ENCODE measurements around the gene AMOTL1.

The AMOTL1 gene

DNA sequence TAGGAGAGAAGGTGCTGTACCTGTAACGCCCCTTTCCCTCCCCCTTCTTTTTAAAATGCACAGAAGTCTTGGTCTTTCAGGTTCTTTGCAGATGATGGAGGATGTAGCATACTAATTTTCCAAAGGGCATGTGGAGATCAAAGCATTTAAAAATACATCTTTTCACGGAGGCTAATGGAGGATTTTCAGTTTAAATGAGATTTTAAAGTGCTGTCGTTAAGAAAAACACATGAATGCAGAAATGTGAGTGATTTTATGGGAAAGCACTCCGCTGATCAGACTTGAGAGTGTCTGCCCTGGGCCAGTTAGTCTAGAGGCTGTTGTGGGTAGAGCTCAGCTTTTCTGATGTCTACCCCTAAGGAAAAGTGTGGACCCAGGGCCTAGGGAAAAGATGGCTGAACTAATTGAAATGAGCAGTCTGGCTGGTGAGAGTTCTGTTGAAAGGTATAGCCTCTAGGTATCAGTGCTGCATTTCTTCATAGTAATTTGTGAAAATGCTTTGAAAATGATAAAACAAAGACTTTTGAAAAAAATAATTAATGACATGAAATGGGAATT is 2.5 kb downstream of the AMOTL1 start:
- Histone ChIP-seq H3K27me3 (ENCODE audit: control insufficient read depth, insufficient read depth, low read length) (peaks cover 47% of the 10 kb centered on the region), H3K36me3 (ENCODE audit: control insufficient read depth, insufficient read depth, low read length) (no peaks in the 10 kb centered on the region), H3K27ac (ENCODE audit: low read depth, low read length) (no peak overlapping the region), H3K4me3 (ENCODE audit: low read depth, low read length) (peak overlapping the region; percentile 85), H3K9me3 (ENCODE audit: control insufficient read depth, insufficient read depth, low read length) (no peaks in the 10 kb centered on the region), H3K4me1 (ENCODE audit: control insufficient read depth, insufficient read depth, low read length) (peaks cover 38% of the 10 kb centered on the region), H3K9ac (ENCODE audit: low read depth, low read length) (no peak overlapping the region)

DNA sequence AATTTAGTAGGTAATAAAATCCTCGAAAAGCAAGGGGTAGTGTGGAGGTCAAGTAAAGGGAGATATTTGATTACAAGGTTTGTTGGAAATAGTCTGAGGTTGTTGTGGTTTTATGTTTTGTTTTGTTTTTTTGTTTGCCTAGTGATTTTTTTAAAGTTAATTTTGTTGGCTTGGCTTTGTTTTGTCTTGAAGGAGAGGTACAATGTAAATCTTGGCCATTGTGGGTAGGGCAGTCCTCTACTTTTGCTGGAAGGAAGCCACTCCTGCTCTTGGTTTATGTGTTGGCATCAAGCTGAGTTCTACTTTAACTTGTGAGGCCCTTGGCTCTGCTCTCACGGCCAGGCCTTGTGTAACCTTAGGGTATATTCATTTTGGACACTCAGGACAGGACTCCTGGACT is 3.2 kb downstream of the AMOTL1 start:
- no peak overlapping the region for H3K9ac ChIP-seq (ENCODE audit: low read depth, low read length)
- H3K27me3 ChIP-seq (ENCODE audit: control insufficient read depth, insufficient read depth, low read length) = peaks cover 39% of the 10 kb centered on the region
- no peak overlapping the region for H3K4me3 ChIP-seq (ENCODE audit: low read depth, low read length)
- H3K4me1 ChIP-seq (ENCODE audit: control insufficient read depth, insufficient read depth, low read length) = peaks cover 43% of the 10 kb centered on the region
- H3K9me3 ChIP-seq (ENCODE audit: control insufficient read depth, insufficient read depth, low read length) = no peaks in the 10 kb centered on the region
- no peak overlapping the region for H3K27ac ChIP-seq (ENCODE audit: low read depth, low read length)
- H3K36me3 ChIP-seq (ENCODE audit: control insufficient read depth, insufficient read depth, low read length) = no peaks in the 10 kb centered on the region

DNA sequence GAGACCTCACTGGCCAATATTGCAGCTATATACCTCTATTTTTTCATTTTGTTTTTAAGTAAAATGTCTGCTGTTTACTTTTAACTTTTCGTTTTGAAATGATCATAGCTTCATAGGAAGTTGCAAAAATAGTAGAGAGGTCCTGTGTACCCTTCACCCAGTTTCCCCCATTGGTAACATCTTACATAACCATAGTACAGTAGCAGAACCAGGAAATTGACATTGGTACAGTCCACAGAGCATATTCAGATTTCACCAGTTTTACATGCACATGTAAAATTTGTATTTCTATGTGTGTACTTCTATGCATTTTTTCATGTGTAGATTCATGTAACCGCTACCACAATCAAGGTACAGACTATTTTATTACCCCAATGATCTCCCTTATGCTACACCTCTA is 3.8 kb downstream of the AMOTL1 start:
- Histone ChIP-seq H3K27me3 (ENCODE audit: control insufficient read depth, insufficient read depth, low read length) (peaks cover 34% of the 10 kb centered on the region), H3K4me3 (ENCODE audit: low read depth, low read length) (no peak overlapping the region), H3K27ac (ENCODE audit: low read depth, low read length) (no peak overlapping the region), H3K4me1 (ENCODE audit: control insufficient read depth, insufficient read depth, low read length) (peaks cover 43% of the 10 kb centered on the region), H3K36me3 (ENCODE audit: control insufficient read depth, insufficient read depth, low read length) (no peaks in the 10 kb centered on the region), H3K9me3 (ENCODE audit: control insufficient read depth, insufficient read depth, low read length) (no peaks in the 10 kb centered on the region), H3K9ac (ENCODE audit: low read depth, low read length) (no peak overlapping the region)

DNA sequence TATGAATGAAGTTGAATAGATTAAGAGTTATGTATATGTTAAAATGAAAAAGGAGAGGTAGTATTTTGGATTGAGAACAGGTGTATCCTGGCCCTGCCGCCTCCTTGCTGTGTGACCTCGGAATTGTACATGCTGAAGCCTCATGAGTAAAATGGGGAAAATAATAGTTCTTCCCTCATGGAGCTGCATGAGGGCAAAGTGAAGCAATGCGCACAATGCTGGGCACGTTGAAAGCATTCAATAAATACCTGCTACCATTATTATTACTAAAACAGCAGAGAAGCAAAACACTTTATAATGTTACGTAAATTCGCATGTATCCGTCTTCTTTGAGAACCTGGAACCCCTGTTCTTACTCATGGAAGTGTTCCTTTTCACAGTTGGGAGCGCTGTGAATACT is 5.7 kb downstream of the AMOTL1 start:
- Histone ChIP-seq H3K27me3 (ENCODE audit: control insufficient read depth, insufficient read depth, low read length) (peaks cover 20% of the 10 kb centered on the region), H3K4me1 (ENCODE audit: control insufficient read depth, insufficient read depth, low read length) (peaks cover 37% of the 10 kb centered on the region), H3K4me3 (ENCODE audit: low read depth, low read length) (no peak overlapping the region), H3K9me3 (ENCODE audit: control insufficient read depth, insufficient read depth, low read length) (no peaks in the 10 kb centered on the region), H3K36me3 (ENCODE audit: control insufficient read depth, insufficient read depth, low read length) (no peaks in the 10 kb centered on the region), H3K27ac (ENCODE audit: low read depth, low read length) (no peak overlapping the region), H3K9ac (ENCODE audit: low read depth, low read length) (no peak overlapping the region)

DNA sequence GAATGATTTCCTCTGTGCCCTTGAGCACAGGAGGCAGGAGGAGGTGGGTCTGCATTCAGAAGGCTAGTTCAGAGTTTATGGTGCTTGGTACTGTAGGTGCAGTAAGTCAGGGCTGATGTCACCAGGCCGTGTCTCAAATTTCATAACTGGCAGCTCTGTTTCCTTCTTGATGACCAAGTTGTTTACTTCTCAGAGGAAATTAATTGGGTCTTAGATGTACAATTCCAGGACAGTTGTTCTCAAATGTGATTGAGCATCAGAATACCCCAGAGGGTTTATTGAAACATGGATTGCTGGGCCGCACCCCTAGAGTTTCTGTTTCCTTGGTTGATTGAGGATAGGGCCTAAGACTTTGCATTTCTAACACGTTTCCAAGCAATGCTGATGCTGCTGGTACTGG is 6.2 kb downstream of the AMOTL1 start:
- Histone ChIP-seq H3K4me3 (ENCODE audit: low read depth, low read length) (no peak overlapping the region), H3K9me3 (ENCODE audit: control insufficient read depth, insufficient read depth, low read length) (no peaks in the 10 kb centered on the region), H3K36me3 (ENCODE audit: control insufficient read depth, insufficient read depth, low read length) (no peaks in the 10 kb centered on the region), H3K27ac (ENCODE audit: low read depth, low read length) (no peak overlapping the region), H3K9ac (ENCODE audit: low read depth, low read length) (no peak overlapping the region), H3K27me3 (ENCODE audit: control insufficient read depth, insufficient read depth, low read length) (peaks cover 15% of the 10 kb centered on the region), H3K4me1 (ENCODE audit: control insufficient read depth, insufficient read depth, low read length) (peaks cover 36% of the 10 kb centered on the region)

DNA sequence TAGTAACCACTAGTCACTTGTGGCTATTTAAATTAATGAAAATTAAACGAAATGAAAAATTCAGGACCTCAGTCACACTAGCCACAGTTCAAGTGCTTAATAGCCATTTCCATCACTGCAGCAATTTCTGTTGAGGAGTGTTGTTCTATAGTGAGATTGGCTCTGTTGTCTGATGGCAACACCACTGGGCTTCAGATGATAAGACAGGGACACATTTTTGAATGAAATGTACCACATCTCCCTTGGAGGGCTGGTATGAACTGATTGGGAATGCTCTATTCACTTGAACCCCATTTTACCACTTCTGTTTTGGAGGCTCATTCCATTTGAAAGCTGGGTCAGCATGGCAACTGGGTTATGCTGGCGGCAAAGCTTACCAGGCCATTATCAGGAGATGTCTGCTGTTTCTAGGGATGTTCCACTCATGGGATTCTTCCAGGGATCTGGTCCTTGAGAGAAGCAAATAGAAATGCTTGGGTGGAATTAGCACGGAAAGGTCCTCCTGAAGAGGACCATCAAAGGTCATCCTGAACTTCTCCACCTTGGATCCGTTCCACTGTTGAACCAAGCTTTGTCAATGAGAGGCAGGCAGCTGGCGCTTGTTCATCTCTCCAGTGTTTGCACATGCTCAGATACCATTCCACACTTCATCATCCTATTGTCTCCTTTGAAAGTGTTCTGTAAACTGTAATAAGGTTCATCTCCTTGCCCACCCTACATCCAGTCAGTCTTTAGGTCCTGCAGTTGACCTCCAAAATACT is 7.6 kb downstream of the AMOTL1 start:
- peaks cover 26% of the 10 kb centered on the region for H3K4me1 ChIP-seq (ENCODE audit: control insufficient read depth, insufficient read depth, low read length)
- no peak overlapping the region for H3K27ac ChIP-seq (ENCODE audit: low read depth, low read length)
- H3K36me3 ChIP-seq (ENCODE audit: control insufficient read depth, insufficient read depth, low read length) = no peaks in the 10 kb centered on the region
- H3K9me3 ChIP-seq (ENCODE audit: control insufficient read depth, insufficient read depth, low read length) = no peaks in the 10 kb centered on the region
- H3K4me3 ChIP-seq (ENCODE audit: low read depth, low read length) = no peak overlapping the region
- H3K9ac ChIP-seq (ENCODE audit: low read depth, low read length) = no peak overlapping the region
- 0 out of 2 replicates have a peak, but pooled peaks cover under 1% of the 10 kb centered on the region for H3K27me3 ChIP-seq (ENCODE audit: control insufficient read depth, insufficient read depth, low read length)

DNA sequence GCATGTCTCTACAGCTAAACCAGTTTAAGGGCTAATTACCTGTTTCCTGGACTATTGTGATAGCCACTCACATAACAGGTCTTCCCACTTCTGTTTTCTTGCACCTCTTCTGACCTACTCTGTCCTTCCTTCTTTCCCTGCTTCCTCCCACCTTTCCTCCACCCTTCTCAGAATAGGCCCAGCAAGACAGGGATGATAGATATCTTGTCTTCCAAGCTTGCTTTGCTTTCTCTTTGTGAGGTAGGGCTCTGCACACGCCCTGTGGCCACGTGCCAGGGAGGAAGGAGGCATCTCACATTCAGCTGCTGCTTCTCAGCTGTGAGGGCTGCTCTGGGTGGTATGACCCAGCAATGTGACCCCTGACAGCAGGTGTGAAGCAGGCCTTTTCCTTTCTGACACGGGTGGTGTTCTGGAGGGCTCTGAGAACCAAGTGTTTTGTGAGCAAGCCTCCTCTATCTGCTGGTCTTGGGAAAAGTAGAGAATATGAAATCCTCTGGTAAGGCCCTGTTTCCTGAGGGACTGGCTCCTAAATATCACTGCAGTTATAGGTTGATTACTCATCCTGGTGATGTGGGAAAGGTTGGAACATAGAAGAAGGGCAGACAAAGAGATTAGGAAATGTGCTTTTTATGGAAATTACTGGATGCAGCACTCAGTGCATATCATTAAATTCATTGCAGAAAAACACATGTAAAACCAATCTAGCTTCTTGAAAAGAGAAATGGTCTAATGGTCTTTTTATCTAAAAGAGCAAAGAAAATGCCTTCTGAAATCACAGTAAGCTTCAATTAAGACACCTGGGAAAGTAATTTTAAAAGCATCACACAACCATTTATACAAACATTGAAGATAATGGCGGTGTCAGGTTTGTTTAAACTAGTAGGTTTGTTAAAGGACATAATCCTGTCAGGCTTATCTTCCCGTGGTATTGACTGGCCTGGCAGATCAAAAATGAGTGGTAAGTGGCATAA is 8.5 kb downstream of the AMOTL1 start:
- Histone ChIP-seq H3K27ac (ENCODE audit: low read depth, low read length) (peak overlapping the region; percentile 50), H3K27me3 (ENCODE audit: control insufficient read depth, insufficient read depth, low read length) (no peaks in the 10 kb centered on the region), H3K9ac (ENCODE audit: low read depth, low read length) (no peak overlapping the region), H3K36me3 (ENCODE audit: control insufficient read depth, insufficient read depth, low read length) (no peaks in the 10 kb centered on the region), H3K4me1 (ENCODE audit: control insufficient read depth, insufficient read depth, low read length) (peaks cover 26% of the 10 kb centered on the region), H3K4me3 (ENCODE audit: low read depth, low read length) (no peak overlapping the region), H3K9me3 (ENCODE audit: control insufficient read depth, insufficient read depth, low read length) (no peaks in the 10 kb centered on the region)

DNA sequence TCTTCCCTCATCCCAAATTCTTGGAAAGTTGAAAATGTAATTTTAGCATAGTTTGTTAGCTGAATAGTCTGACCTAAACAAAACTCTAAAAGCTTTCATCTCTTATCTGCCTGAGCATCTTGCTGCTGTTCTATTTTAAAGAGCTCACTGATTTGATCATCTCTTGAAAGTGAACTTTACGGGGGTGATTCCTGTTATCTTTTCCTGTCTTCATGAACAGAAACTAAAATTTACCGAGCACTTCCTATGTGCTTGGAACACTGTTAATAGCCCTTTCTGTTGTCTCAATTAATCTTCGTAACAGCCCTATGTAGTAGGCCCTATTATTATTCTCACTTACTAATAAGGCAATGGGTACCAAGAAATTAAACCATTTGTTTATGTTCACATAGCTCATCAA is 12.3 kb downstream of the AMOTL1 start:
- Histone ChIP-seq H3K27me3 (ENCODE audit: control insufficient read depth, insufficient read depth, low read length) (no peaks in the 10 kb centered on the region), H3K4me3 (ENCODE audit: low read depth, low read length) (no peak overlapping the region), H3K36me3 (ENCODE audit: control insufficient read depth, insufficient read depth, low read length) (no peaks in the 10 kb centered on the region), H3K9ac (ENCODE audit: low read depth, low read length) (no peak overlapping the region), H3K27ac (ENCODE audit: low read depth, low read length) (no peak overlapping the region), H3K9me3 (ENCODE audit: control insufficient read depth, insufficient read depth, low read length) (no peaks in the 10 kb centered on the region), H3K4me1 (ENCODE audit: control insufficient read depth, insufficient read depth, low read length) (peaks cover 39% of the 10 kb centered on the region)

DNA sequence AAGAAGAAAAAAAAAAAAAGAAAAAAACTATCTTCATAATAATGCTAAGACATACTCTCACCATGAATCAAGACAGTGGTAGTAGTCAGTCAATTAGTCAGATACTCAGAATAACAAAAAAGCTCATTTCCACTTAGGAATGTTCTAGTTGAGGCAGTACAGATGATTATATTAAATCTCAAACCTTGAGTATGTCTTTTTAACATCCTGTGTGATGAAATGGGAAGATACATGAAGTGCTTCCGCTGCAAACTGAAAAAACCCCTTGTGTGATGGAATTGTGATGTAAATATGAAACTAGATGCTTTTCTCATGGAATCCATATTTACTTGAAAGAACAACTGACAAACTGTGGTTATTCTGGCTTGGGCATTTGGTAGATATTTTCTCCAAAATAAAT is 13.7 kb downstream of the AMOTL1 start:
- Histone ChIP-seq H3K27ac (ENCODE audit: low read depth, low read length) (peak overlapping the region; percentile 53), H3K4me3 (ENCODE audit: low read depth, low read length) (no peak overlapping the region), H3K27me3 (ENCODE audit: control insufficient read depth, insufficient read depth, low read length) (no peaks in the 10 kb centered on the region), H3K36me3 (ENCODE audit: control insufficient read depth, insufficient read depth, low read length) (no peaks in the 10 kb centered on the region), H3K9ac (ENCODE audit: low read depth, low read length) (no peak overlapping the region), H3K9me3 (ENCODE audit: control insufficient read depth, insufficient read depth, low read length) (no peaks in the 10 kb centered on the region), H3K4me1 (ENCODE audit: control insufficient read depth, insufficient read depth, low read length) (peaks cover 35% of the 10 kb centered on the region)

DNA sequence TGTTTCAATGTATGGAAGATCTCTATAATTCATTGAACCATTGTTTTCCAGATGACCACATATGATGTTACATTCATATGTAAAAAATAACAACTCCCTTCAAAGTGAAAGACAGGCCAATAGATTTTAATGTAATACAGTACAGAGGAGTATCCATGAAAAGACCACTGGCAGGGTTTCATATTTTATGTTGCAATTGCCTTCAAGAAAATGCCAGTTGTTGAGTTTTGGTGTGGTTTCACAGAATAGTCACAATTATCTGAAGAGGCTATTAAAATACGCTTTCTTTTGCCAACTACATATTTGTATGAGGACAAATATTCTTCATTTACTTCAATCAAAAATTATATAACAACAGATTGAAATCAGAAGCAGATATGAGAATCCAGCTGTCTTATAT is 14.3 kb downstream of the AMOTL1 start:
- Histone ChIP-seq H3K36me3 (ENCODE audit: control insufficient read depth, insufficient read depth, low read length) (no peaks in the 10 kb centered on the region), H3K9ac (ENCODE audit: low read depth, low read length) (no peak overlapping the region), H3K4me1 (ENCODE audit: control insufficient read depth, insufficient read depth, low read length) (peaks cover 31% of the 10 kb centered on the region), H3K27me3 (ENCODE audit: control insufficient read depth, insufficient read depth, low read length) (no peaks in the 10 kb centered on the region), H3K27ac (ENCODE audit: low read depth, low read length) (peak overlapping the region; percentile 53), H3K9me3 (ENCODE audit: control insufficient read depth, insufficient read depth, low read length) (no peaks in the 10 kb centered on the region), H3K4me3 (ENCODE audit: low read depth, low read length) (no peak overlapping the region)

DNA sequence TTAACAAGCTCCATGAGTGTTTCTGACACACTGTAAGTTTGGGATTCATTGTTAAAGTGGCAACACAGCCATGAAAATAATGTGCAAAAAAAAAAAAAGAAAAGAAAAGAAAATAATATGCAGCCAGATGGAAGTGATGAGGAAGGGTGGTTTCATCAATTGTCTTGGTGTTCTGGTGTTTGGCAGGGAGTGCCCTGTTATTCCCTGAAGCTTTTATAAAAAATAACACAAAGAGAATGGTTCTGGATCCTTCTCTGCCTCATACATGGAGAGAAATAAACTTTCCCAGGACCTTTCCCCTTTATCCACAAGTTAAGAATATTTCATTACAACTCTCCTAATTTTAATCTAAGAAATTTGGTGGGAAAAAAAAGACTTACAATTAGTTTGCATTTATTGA is 16.7 kb downstream of the AMOTL1 start:
- peak overlapping the region; percentile 58 for H3K27ac ChIP-seq (ENCODE audit: low read depth, low read length)
- no peaks in the 10 kb centered on the region for H3K27me3 ChIP-seq (ENCODE audit: control insufficient read depth, insufficient read depth, low read length)
- H3K9me3 ChIP-seq (ENCODE audit: control insufficient read depth, insufficient read depth, low read length) = no peaks in the 10 kb centered on the region
- H3K9ac ChIP-seq (ENCODE audit: low read depth, low read length) = no peak overlapping the region
- H3K4me1 ChIP-seq (ENCODE audit: control insufficient read depth, insufficient read depth, low read length) = peaks cover 31% of the 10 kb centered on the region
- H3K4me3 ChIP-seq (ENCODE audit: low read depth, low read length) = no peak overlapping the region
- no peaks in the 10 kb centered on the region for H3K36me3 ChIP-seq (ENCODE audit: control insufficient read depth, insufficient read depth, low read length)

Data from HUES48 (cell line).